IMR-90 (cell line): ENCODE data around the gene TIGD3. TPM values are rescaled to one million over a fixed set of nuclear protein-coding genes. Genes with fewer than 3 reads are reported as not detected.
A peak's percentile ranks its signal among the peaks of the same experiment; 100 is the strongest.

Experiments used
- ATAC-seq: fragments of 200-7000 bp; cut with Tn5 transposase; 2 replicates; pipeline ENCODE4 v1.9.1; 2020; ENCODE audit warnings: low read depth, mild to moderate bottlenecking, moderate library complexity
- BruUV-seq: library from RNA; stranded (reverse); fragments of 400-500 nt; replicated peaks from 2 replicates; lab custom pipeline; 2021; lab: Mats Ljungman, UMichigan
- CTCF ChIA-PET: fragments of 300-600 bp; formaldehyde crosslinking; extraction: SDS; loops from one replicate; lab custom pipeline; 2021; ENCODE audit warnings: antibody characterized with exemption; lab: Yijun Ruan, JAX
- POLR2A ChIA-PET: fragments of 300-600 bp; sonication (Branson Sonifier 250); formaldehyde crosslinking; loops from one replicate; lab custom pipeline; 2022; ENCODE audit warnings: antibody characterized with exemption; ENCODE audit not compliant: unreplicated experiment; lab: Charles Lee
- DNase-seq: peaks from one replicate; pipeline ENCODE4 v3.0.0; 2013
- H2AFZ ChIP-seq: replicated peaks from 2 replicates; pipeline ENCODE3; 2013; ENCODE audit warnings: low read length, mild to moderate bottlenecking; ENCODE audit not compliant: poor library complexity
- H2AK5ac ChIP-seq: 2 replicates; pipeline ENCODE4 v1.6.1; 2013; ENCODE audit warnings: low read depth, low read length, inconsistent platforms
- H2AK9ac ChIP-seq: replicated peaks from 2 replicates; pipeline ENCODE3; 2013; ENCODE audit warnings: mild to moderate bottlenecking, low read depth, low read length, moderate library complexity; ENCODE audit not compliant: poor library complexity
- H2BK120ac ChIP-seq: 2 replicates; pipeline ENCODE4 v1.6.1; 2013; ENCODE audit warnings: low read depth, low read length, inconsistent platforms
- H2BK15ac ChIP-seq: 3 replicates; pipeline ENCODE4 v1.6.1; 2013; ENCODE audit warnings: low read depth, low read length, inconsistent platforms
- H2BK20ac ChIP-seq: 2 replicates; pipeline ENCODE4 v1.6.1; 2013; ENCODE audit warnings: low read depth, mild to moderate bottlenecking, inconsistent platforms, low read length, moderate library complexity
- H2BK5ac ChIP-seq: 2 replicates; pipeline ENCODE4 v1.6.1; 2013; ENCODE audit warnings: mild to moderate bottlenecking, low read depth, low read length, inconsistent platforms; ENCODE audit not compliant: poor library complexity, severe bottlenecking
- H3K14ac ChIP-seq: replicated peaks from 2 replicates; pipeline ENCODE4 v1.6.1; 2013; ENCODE audit warnings: low read depth, low read length, inconsistent platforms
- H3K18ac ChIP-seq: 2 replicates; pipeline ENCODE4 v1.6.1; 2013; ENCODE audit warnings: low read depth, low read length, control low read depth
- H3K23ac ChIP-seq: 2 replicates; pipeline ENCODE4 v1.6.1; 2013; ENCODE audit warnings: low read depth, low read length, inconsistent platforms
- H3K27ac ChIP-seq: 2 replicates; pipeline ENCODE4 v1.5.1; 2013; ENCODE audit warnings: mild to moderate bottlenecking, control low read depth, low read length; ENCODE audit not compliant: insufficient read depth
- H3K27me3 ChIP-seq: 2 replicates; pipeline ENCODE4 v1.6.1; 2013; ENCODE audit warnings: low read length; ENCODE audit not compliant: control insufficient read depth, insufficient read depth
- H3K36me3 ChIP-seq: 2 replicates; pipeline ENCODE4 v1.6.1; 2013; ENCODE audit warnings: low read length, mixed read lengths; ENCODE audit not compliant: control insufficient read depth, insufficient read depth
- H3K4ac ChIP-seq: 2 replicates; pipeline ENCODE4 v1.6.1; 2013; ENCODE audit warnings: low read depth, low read length, inconsistent platforms
- H3K4me1 ChIP-seq: 2 replicates; pipeline ENCODE4 v1.6.1; 2013; ENCODE audit warnings: low read length, mixed read lengths; ENCODE audit not compliant: control insufficient read depth, insufficient read depth
- H3K4me2 ChIP-seq: 2 replicates; pipeline ENCODE4 v1.6.1; 2013; ENCODE audit warnings: low read depth, mild to moderate bottlenecking, control low read depth, low read length, moderate library complexity
- H3K4me3 ChIP-seq: 2 replicates; pipeline ENCODE4 v1.5.1; 2013; ENCODE audit warnings: low read depth, mild to moderate bottlenecking, control low read depth, low read length, moderate library complexity; ENCODE audit not compliant: insufficient read depth
- H3K56ac ChIP-seq: 2 replicates; pipeline ENCODE4 v1.6.1; 2013; ENCODE audit warnings: low read length, inconsistent platforms; ENCODE audit not compliant: insufficient read depth; ENCODE audit errors: extremely low read depth
- H3K79me1 ChIP-seq, 2 experiments: 2 replicates each; pipeline ENCODE4 v1.6.1; 2013; ENCODE audit warnings: low read length in 2 of 2, inconsistent platforms in 1 of 2, low read depth in 1 of 2
- H3K9ac ChIP-seq: 2 replicates; pipeline ENCODE4 v1.6.1; 2013; ENCODE audit warnings: low read depth, low read length, control low read depth
- H3K9me1 ChIP-seq: 2 replicates; pipeline ENCODE4 v1.6.1; 2013; ENCODE audit warnings: low read length, inconsistent platforms; ENCODE audit not compliant: insufficient read depth
- H3K9me3 ChIP-seq: 2 replicates; pipeline ENCODE4 v1.6.1; 2013; ENCODE audit warnings: low read length; ENCODE audit not compliant: control insufficient read depth, insufficient read depth
- H4K20me1 ChIP-seq: 2 replicates; pipeline ENCODE4 v1.6.1; 2013; ENCODE audit warnings: low read length, inconsistent platforms; ENCODE audit not compliant: insufficient read depth
- H4K5ac ChIP-seq: 2 replicates; pipeline ENCODE4 v1.6.1; 2013; ENCODE audit warnings: mild to moderate bottlenecking, low read depth, low read length, control low read depth
- H4K8ac ChIP-seq, 2 experiments: 2 replicates each; pipeline ENCODE4 v1.6.1; 2013; ENCODE audit warnings: low read depth in 2 of 2, low read length in 2 of 2, control low read depth in 1 of 2, inconsistent platforms in 1 of 2
- H4K91ac ChIP-seq: 2 replicates; pipeline ENCODE4 v1.6.1; 2013; ENCODE audit warnings: low read depth, low read length, inconsistent platforms; ENCODE audit not compliant: insufficient read depth
- BHLHE40 ChIP-seq: fragments of 150-350 bp; IDR thresholded peaks from 2 replicates; pipeline ENCODE4 v1.6.1; 2016; ENCODE audit warnings: mild to moderate bottlenecking, low read depth, low read length
- FOS ChIP-seq: fragments of 150-350 bp; IDR thresholded peaks from 2 replicates; pipeline ENCODE4 v1.6.1; 2016; ENCODE audit warnings: low read depth, low read length
- MAFK ChIP-seq: IDR thresholded peaks from 2 replicates; pipeline ENCODE4 v1.6.1; 2012; ENCODE audit warnings: low read depth, low read length, improper control_type of control experiment
- MAZ ChIP-seq: IDR thresholded peaks from 2 replicates; pipeline ENCODE4 v1.6.1; 2012; ENCODE audit warnings: low read depth, mild to moderate bottlenecking, low read length, improper control_type of control experiment, moderate library complexity, borderline replicate concordance
- MXI1 ChIP-seq: IDR thresholded peaks from 2 replicates; pipeline ENCODE4 v1.6.1; 2012; ENCODE audit warnings: low read depth, mild to moderate bottlenecking, low read length, moderate library complexity, borderline replicate concordance
- RAD21 ChIP-seq: IDR thresholded peaks from 2 replicates; pipeline ENCODE4 v1.6.1; 2012; ENCODE audit warnings: low read length, improper control_type of control experiment
- RFX5 ChIP-seq: IDR thresholded peaks from 2 replicates; pipeline ENCODE4 v1.8.0; 2012; ENCODE audit warnings: low read depth, mild to moderate bottlenecking, low read length, moderate library complexity
- SMC3 ChIP-seq: fragments of 150-350 bp; IDR thresholded peaks from 2 replicates; pipeline ENCODE4 v1.6.1; 2016; ENCODE audit warnings: low read depth, mild to moderate bottlenecking, antibody characterized with exemption, low read length, moderate library complexity
- WGBS, 2 experiments: methylation state at CpG; one replicate each; pipeline versions ENCODE4 v1.1.5 to v1.1.7; 2013; ENCODE audit warnings: missing lambda C conversion rate in 2 of 2; ENCODE audit not compliant: insufficient read length in 1 of 2; ENCODE audit errors: extremely low coverage in 2 of 2; 5-methylcytosine and 5-hydroxymethylcytosine counted together
- dilution Hi-C: fragments of 300-500 bp; cut with HindIII; formaldehyde crosslinking; loops from one replicate; pipeline ENCODE4 v1.14.3; 2018; ENCODE audit warnings: low sequenced_read_pairs; ENCODE audit not compliant: unreplicated experiment
- in situ Hi-C: fragments of 300-500 bp; cut with MboI; formaldehyde crosslinking; loops from 3 replicates; pipeline ENCODE4 v1.14.3; 2019; ENCODE audit warnings: low sequenced_read_pairs, inconsistent platforms, mixed read lengths
- intact Hi-C: fragments of 100-400 bp; cut with micrococcal nuclease; formaldehyde crosslinking; loops from 2 replicates; pipeline ENCODE4 v1.10.0; 2022
- polyA plus RNA-seq, 3 experiments: library from polyadenylated mRNA; depleted of rRNA; stranded (reverse); fragments of >200 nt; gene quantifications; 2 replicates each; pipeline ENCODE4 v1.2.3, GENCODE V29; 2012; ENCODE audit warnings: low replicate concordance in 1 of 3
- total RNA-seq: library from RNA; depleted of rRNA; stranded (reverse); fragments of >200 nt; gene quantifications from 2 replicates; pipeline ENCODE4 v1.2.3, GENCODE V29; 2012
- TF ChIP-seq, protein P1 (sequence below): fragments of 150-350 bp; IDR thresholded peaks from 2 replicates; pipeline ENCODE4 v1.6.1; 2016; ENCODE audit warnings: low read depth, mild to moderate bottlenecking, low read length, moderate library complexity, borderline replicate concordance

The TIGD3 gene
- total and polyA plus RNA-seq, 2 of the 4 experiments (the other 2 are of a cell fraction) = 0.12 TPM; not detected in 1

DNA sequence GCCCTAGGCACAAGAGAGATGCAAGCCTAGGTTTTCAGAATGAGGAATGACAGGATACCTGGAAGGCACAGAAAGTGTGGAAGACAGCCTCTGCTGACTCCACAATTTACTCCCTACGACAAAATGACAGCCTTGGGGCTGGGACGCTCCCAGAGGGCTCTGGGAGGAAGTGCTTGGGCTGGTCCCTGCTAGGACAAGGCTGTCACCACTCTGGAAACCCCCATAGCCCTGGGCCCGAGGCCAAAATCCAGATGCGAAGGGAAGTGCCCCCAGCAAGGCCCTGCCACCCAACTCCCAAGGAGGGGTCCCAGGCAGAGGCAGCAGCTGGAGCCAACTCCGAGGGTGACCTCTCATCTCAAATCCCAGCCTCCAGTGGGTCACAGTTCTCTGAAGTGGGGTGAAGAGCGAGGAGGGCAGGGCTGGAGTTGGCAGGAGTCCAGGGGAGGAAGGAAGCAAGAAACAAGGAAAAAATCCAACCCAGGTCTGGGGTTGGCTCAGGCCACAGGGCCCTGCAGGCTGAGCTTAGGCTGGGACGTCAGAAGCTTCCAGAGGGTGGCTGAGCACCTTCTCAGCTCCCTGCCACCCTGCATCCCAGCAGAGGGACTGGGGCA is 46.2 kb upstream of the TIGD3 start (continued):
- TF ChIP-seq BHLHE40 = no peak

DNA sequence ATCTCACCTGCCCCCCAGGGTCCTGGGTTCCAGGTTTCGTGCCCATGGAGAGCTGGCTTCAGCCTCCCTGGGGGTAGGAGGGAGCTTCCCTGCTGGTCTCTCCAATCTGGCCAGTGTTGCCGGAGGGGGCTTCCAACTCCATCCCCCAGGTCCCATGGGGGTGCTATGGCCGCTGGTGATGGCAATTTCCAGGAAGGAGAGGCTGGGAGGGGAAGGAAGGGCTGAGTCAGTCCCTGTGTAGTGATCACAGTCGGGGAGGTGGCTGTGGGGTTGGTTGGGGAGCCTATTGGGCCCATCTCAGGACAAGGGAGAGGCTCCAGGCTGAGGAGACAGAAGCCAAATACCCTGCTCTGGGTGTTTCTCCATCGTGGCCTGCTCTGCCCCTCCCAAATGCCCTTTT is 45.5 kb upstream of the TIGD3 start:
- Histone ChIP-seq H2BK120ac (no peak overlapping the region), H3K56ac (no peak overlapping the region), H2AFZ (peak overlapping the region; percentile 6), H3K4ac (peak overlapping the region; percentile 33; the same call in 1 of the 2 replicates), H3K9ac (no peak overlapping the region), H3K4me3 (no peak overlapping the region), H4K20me1 (peaks cover 9% of the 10 kb centered on the region), H4K8ac (no peak overlapping the region), H3K27me3 (no peaks in the 10 kb centered on the region), H3K79me1 (peaks cover 5 to 46% of the 10 kb centered on the region in 2 experiments; a peak in 2 of 4 replicates), H3K14ac (0 out of 2 replicates have a peak overlapping the region, but pooled peaks have one; percentile 11), H3K23ac (no peak overlapping the region), H3K4me1 (peaks cover 45% of the 10 kb centered on the region), H2AK5ac (0 out of 2 replicates have a peak overlapping the region, but pooled peaks have one; percentile 70), H2BK20ac (no peak overlapping the region), H3K9me3 (no peaks in the 10 kb centered on the region), H2AK9ac (no peak overlapping the region), H2BK15ac (no peak overlapping the region), H4K91ac (no peak overlapping the region), H3K4me2 (no peak overlapping the region), H4K5ac (no peak overlapping the region), H2BK5ac (no peak overlapping the region), H3K27ac (no peak overlapping the region), H3K18ac (no peak overlapping the region), H3K36me3 (no peaks in the 10 kb centered on the region), H3K9me1 (peaks cover 41% of the 10 kb centered on the region)
- TF ChIP-seq MXI1 = no peak
- no peak for TF ChIP-seq BHLHE40
- TF ChIP-seq MAFK = no peak
- TF ChIP-seq RFX5 = no peak
- TF ChIP-seq FOS = no peak
- TF ChIP-seq, protein P1, sequence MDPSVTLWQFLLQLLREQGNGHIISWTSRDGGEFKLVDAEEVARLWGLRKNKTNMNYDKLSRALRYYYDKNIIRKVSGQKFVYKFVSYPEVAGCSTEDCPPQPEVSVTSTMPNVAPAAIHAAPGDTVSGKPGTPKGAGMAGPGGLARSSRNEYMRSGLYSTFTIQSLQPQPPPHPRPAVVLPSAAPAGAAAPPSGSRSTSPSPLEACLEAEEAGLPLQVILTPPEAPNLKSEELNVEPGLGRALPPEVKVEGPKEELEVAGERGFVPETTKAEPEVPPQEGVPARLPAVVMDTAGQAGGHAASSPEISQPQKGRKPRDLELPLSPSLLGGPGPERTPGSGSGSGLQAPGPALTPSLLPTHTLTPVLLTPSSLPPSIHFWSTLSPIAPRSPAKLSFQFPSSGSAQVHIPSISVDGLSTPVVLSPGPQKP = no peak
- no peak for TF ChIP-seq RAD21
- TF ChIP-seq SMC3 = no peak
- no peak for TF ChIP-seq MAZ
- ChIA-PET CTCF (no interaction called here), POLR2A (no interaction called here)
- DNase-seq = no peak
- ATAC-seq = no peak
- in situ Hi-C loops = no loop called here
- BruUV-seq = no TSS peak
- dilution Hi-C loops = no loop called here
- intact Hi-C loops = no loop called here
- WGBS, 2 experiments = no CpG with 5 or more reads among the region's 5 CpGs
